Measurements from ENCODE around the gene PYGL.

The PYGL gene

GRCh38 chr14:50871914-50872732 lies 72.2 kb downstream of the PYGL start, which contains the start of gene ABHD12B:
Gene ABHD12B (plus strand): TSS chr14:50872053. CDS start chr14:50872175, 122 bp downstream.
- DNase-seq (ENCODE audit: low read depth), result no peak

DNA sequence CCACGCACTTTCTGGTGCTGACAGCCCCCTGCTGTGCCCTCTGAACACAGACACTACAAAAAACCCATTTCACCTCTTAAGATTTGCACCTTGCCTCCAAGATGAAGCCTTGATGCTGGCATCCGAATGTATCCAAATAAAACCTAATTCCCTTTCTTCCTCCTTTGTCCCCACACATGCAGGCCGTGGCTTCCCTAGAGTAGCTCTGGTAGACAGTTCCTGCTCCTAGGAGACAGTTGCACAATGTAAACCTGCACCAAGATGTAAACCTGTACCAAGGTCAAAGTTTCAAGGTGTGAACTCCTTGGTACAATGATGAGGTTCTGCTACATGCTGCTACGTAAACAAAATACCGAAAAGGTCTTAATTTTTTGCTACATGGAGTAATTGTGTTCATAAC lies 73.1 kb downstream of the PYGL start:
- no peak for DNase-seq (ENCODE audit: low read depth)

GRCh38 chr14:50865391-50866076 lies 78.7 kb downstream of the PYGL start:
- no peak for DNase-seq (ENCODE audit: low read depth)

- no peak for DNase-seq (ENCODE audit: low read depth)
These were observed 79.3 kb downstream of the PYGL start for GRCh38 chr14:50864946-50865345.

DNA sequence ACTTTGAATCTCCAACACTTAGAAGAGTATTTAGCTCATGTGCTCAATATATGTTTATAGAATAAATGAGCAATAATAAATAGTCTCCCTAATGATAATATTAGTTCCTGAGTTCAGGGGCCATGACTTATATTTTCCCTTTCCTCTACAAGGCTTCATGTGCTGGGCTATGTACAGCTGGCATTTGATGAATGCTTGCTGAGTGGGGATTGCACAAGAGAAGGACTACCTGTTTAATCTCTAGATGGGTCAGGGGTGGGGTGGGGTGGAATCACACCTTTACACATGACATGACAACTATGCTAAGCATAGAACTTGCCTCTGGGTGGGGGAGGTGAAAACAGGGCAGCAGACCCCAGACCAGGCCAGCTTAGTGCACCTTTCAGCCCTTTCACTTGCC lies 80.0 kb downstream of the PYGL start:
- no peak for DNase-seq (ENCODE audit: low read depth)

DNA sequence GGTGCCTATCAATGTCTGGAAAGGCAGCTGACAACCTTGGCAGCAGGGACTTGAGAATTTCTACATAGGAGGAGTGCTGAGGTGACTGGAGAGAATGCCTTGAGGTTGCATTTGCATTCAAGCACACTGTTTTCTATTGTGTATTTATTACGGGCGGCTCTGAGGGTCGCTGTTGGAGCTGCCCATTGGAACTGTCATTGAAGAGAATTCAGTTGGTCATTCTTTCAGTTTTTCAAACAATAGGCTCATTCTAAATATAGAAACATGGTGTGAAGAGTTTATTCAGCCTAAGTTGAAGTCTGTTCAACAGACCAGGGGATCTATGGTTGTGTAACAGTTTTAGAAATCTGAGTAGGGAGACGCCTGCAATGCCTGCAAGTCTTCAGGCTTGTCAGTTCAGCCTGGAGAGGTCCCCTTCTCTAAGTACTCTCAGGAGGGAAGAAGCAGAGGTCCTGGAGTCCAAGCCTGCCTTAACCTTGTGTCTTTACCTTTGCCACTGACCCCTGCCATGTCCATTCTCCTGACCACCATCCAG lies 82.2 kb downstream of the PYGL start:
- no peak for DNase-seq (ENCODE audit: low read depth)

GRCh38 chr14:50860478-50861086 lies 83.7 kb downstream of the PYGL start:
- peak; percentile 76 for DNase-seq (ENCODE audit: low read depth)

- no peak for DNase-seq (ENCODE audit: low read depth)
These were observed 85.0 kb downstream of the PYGL start for GRCh38 chr14:50859296-50859624.

DNA sequence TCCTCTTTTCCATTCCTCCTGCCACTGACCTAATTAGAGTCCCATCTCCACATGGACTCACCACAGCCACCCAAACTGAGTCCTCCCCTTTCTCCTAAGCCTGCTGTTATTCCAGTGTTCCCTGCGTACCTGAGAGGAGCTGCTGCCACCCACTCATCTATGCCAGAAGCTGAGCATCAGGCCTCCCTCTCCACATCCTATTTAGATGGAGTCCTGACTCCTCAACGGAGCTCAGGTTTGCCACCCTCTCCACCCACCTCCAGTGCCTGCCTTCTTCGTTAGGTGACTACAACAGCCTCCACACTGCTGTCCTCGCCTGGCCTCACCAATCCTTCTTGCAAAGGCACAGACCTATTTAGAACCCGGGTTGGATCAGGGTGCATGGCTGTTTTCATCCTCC lies 87.6 kb downstream of the PYGL start:
- no peak for DNase-seq (ENCODE audit: low read depth)

DNA sequence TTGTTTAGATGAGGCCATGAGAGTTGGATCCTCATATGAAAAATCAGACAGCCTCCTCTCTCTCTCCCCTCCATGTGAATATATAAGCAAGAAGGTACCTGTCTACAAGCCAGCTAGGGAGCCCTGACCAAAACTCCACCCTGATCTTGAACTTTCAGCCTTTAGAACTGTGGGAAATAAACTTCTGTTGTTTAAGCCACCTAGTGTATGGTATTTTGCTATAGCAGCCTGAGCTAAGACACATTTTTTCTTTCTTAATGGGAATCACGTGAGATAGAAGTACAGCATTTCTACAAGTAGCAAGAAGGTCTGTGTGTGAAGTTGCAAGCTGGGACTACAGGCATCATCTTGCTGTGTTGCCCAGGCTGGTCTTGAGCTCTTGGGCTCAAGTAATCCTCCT lies 88.7 kb downstream of the PYGL start:
- DNase-seq (ENCODE audit: low read depth), result no peak
